PC-3 (cell line): Measurements from ENCODE around the gene PRUNE2. TPM values are rescaled to one million over a fixed set of nuclear protein-coding genes. Genes with fewer than 3 reads are reported as not detected.

Experiments
- ATAC-seq: fragments of 200-7000 bp; cut with Tn5 transposase; 2 replicates; pipeline ENCODE4 v1.9.1; 2020; ENCODE audit warnings: mild to moderate bottlenecking, moderate library complexity
- BruUV-seq: library from RNA; stranded (reverse); fragments of 400-500 nt; replicated peaks from 2 replicates; lab custom pipeline; 2021; lab: Mats Ljungman, UMichigan
- CTCF ChIA-PET: fragments of 300-600 bp; sonication (Branson Sonifier 250); formaldehyde crosslinking; loops from one replicate; lab custom pipeline; 2022; ENCODE audit warnings: antibody characterized with exemption; lab: Charles Lee
- POLR2A ChIA-PET: fragments of 300-600 bp; sonication (Branson Sonifier 250); formaldehyde crosslinking; loops from one replicate; lab custom pipeline; 2022; ENCODE audit warnings: antibody characterized with exemption; ENCODE audit not compliant: unreplicated experiment; lab: Charles Lee
- DNase-seq: peaks from one replicate; pipeline ENCODE4 v3.0.0-alpha.2; 2015
- H2AFZ ChIP-seq: fragments of 300-600 bp; sonication (generic); 2 replicates; pipeline ENCODE4 v1.6.0; 2016; ENCODE audit warnings: antibody characterized with exemption, low read length
- H3F3A ChIP-seq: fragments of 300-600 bp; sonication (generic); one replicate; pipeline ENCODE4 v1.6.0; 2017; ENCODE audit warnings: antibody characterized with exemption, low read length, control low read depth, mild to moderate bottlenecking; ENCODE audit not compliant: unreplicated experiment
- H3K27ac ChIP-seq: fragments of 300-600 bp; sonication (generic); 2 replicates; pipeline ENCODE4 v1.5.1; 2016; ENCODE audit warnings: mild to moderate bottlenecking, low read length
- H3K27me3 ChIP-seq: fragments of 300-600 bp; sonication (generic); 2 replicates; pipeline ENCODE4 v1.6.1; 2016; ENCODE audit warnings: low read length, mixed read lengths
- H3K36me3 ChIP-seq: fragments of 300-600 bp; sonication (generic); 2 replicates; pipeline ENCODE4 v1.6.1; 2016; ENCODE audit warnings: low read depth, mixed run types, low read length, mixed read lengths
- H3K4me1 ChIP-seq: fragments of 300-600 bp; sonication (generic); 2 replicates; pipeline ENCODE4 v1.5.1; 2016; ENCODE audit warnings: low read length; ENCODE audit not compliant: insufficient read depth
- H3K4me2 ChIP-seq: fragments of 300-600 bp; sonication (generic); 2 replicates; pipeline ENCODE4 v1.6.0; 2016; ENCODE audit warnings: low read length
- H3K4me3 ChIP-seq: fragments of 300-600 bp; sonication (generic); 2 replicates; pipeline ENCODE4 v1.5.1; 2016; ENCODE audit warnings: mild to moderate bottlenecking, low read length, mixed read lengths
- H3K79me2 ChIP-seq: fragments of 300-600 bp; sonication (generic); 2 replicates; pipeline ENCODE4 v1.6.1; 2017; ENCODE audit warnings: low read length, mixed read lengths
- H3K9ac ChIP-seq: fragments of 300-600 bp; sonication (generic); 2 replicates; pipeline ENCODE4 v1.6.0; 2016; ENCODE audit warnings: mild to moderate bottlenecking, low read length
- H3K9me2 ChIP-seq: fragments of 300-600 bp; sonication (generic); replicated peaks from 2 replicates; pipeline ENCODE4 v1.6.1; 2016; ENCODE audit warnings: mixed run types, low read length, mixed read lengths
- H3K9me3 ChIP-seq: fragments of 300-600 bp; sonication (generic); 2 replicates; pipeline ENCODE4 v1.6.1; 2016; ENCODE audit warnings: low read length, mixed read lengths
- H4K20me1 ChIP-seq: fragments of 300-600 bp; sonication (generic); 2 replicates; pipeline ENCODE4 v1.6.1; 2016; ENCODE audit warnings: low read length, mixed read lengths
- EZH2 ChIP-seq: fragments of 300-600 bp; sonication (generic); IDR thresholded peaks from one replicate; pipeline ENCODE4 v1.6.1; 2017; ENCODE audit warnings: antibody characterized with exemption, mild to moderate bottlenecking, low read length; ENCODE audit not compliant: unreplicated experiment
- EZH2phosphoT487 ChIP-seq: fragments of 300-600 bp; sonication (generic); IDR thresholded peaks from 2 replicates; pipeline ENCODE4 v1.6.1; 2018; ENCODE audit warnings: mild to moderate bottlenecking, antibody characterized with exemption, low read length, borderline replicate concordance
- intact Hi-C: fragments of 100-400 bp; cut with micrococcal nuclease; formaldehyde crosslinking; loops from 2 replicates; pipeline ENCODE4 v1.9.0; 2023
- total RNA-seq: library from RNA; depleted of rRNA; stranded (reverse); fragments of >200 nt; gene quantifications from 2 replicates; pipeline ENCODE4 v1.2.3, GENCODE V29; 2014
- TF ChIP-seq, protein P1 (sequence below): fragments of 300-600 bp; sonication (generic); conservative IDR thresholded peaks from 2 replicates; pipeline ENCODE4 v1.5.1; 2017; ENCODE audit warnings: antibody characterized with exemption, low read depth, mild to moderate bottlenecking, low read length

The PRUNE2 gene
- total RNA-seq, 1 experiment from 2014 or later, result not detected

DNA sequence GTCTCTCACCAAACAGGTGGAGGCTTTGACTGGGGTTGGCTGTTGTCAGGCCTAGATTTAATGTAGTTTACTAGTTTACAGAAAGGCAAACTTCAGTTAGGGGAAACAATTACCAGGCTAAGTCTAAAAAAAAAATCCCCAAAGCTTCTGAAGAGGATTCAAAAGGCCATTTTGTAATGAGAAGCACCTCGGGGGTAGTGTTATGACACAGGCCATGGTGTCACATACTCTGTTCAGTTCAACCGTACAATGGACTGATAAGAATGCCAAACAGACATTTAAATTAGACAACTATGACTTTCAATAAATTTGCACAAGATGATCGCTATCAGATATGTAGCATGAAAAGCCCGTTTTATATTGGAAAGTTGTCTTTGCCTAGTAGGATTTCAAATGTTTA is 261.7 kb downstream of the PRUNE2 start:
- POLR2A ChIA-PET, result no interaction called here

DNA sequence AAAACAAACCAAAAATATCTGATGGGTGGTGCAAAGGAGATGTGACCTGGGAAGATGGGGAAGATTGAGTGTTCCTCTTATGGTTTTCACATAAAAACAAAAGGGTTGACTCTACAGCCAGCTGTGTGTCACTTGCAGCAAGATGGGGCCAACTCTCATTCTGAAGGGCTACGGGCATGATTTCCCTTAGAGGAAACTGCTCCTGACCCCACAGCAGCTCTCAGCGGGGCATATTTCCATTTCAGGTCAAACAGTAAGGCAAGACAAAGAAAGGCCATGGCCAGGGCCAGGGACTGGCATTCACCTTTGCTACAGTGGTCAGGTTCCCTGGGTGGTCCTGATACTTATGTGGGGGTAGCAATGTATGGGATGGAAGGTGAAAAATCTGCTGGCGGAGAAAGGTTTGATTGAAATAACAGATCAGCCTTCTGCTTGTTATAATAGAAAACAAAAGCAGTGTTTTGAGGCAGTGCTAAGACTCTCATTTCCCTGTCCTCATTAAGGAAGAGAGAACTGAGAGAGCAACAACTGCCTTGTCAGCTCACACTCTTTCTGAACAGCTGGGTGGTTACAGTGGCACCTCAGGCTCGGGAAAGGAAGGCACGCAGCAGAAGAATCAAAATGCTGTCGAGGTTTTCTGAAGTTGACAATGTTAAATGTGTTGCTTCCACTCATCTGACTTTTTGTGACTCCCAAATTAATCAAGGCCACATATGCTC is 262.4 kb downstream of the PRUNE2 start:
- intact Hi-C loops, result no loop called here
- no peaks in the 10 kb centered on the region for H3K36me3 ChIP-seq
- ChIA-PET CTCF (no interaction called here), POLR2A (no interaction called here)
- no peaks in the 10 kb centered on the region for H3K79me2 ChIP-seq
- H4K20me1 ChIP-seq, result no peaks in the 10 kb centered on the region
- no peak overlapping the region for H3K4me2 ChIP-seq
- ATAC-seq, result no peak
- H3K9ac ChIP-seq, result no peak overlapping the region
- H3F3A ChIP-seq, result no peaks in the 10 kb centered on the region
- no peak overlapping the region for H2AFZ ChIP-seq
- peaks cover 34% of the 10 kb centered on the region; the same call in 1 of the 2 replicates for H3K27me3 ChIP-seq
- no peaks in the 10 kb centered on the region for H3K4me1 ChIP-seq
- BruUV-seq, result no TSS peak
- H3K27ac ChIP-seq, result no peak overlapping the region
- H3K9me2 ChIP-seq, result no peaks in the 10 kb centered on the region
- H3K4me3 ChIP-seq, result no peak overlapping the region
- DNase-seq, result no peak
- TF ChIP-seq, protein P1, sequence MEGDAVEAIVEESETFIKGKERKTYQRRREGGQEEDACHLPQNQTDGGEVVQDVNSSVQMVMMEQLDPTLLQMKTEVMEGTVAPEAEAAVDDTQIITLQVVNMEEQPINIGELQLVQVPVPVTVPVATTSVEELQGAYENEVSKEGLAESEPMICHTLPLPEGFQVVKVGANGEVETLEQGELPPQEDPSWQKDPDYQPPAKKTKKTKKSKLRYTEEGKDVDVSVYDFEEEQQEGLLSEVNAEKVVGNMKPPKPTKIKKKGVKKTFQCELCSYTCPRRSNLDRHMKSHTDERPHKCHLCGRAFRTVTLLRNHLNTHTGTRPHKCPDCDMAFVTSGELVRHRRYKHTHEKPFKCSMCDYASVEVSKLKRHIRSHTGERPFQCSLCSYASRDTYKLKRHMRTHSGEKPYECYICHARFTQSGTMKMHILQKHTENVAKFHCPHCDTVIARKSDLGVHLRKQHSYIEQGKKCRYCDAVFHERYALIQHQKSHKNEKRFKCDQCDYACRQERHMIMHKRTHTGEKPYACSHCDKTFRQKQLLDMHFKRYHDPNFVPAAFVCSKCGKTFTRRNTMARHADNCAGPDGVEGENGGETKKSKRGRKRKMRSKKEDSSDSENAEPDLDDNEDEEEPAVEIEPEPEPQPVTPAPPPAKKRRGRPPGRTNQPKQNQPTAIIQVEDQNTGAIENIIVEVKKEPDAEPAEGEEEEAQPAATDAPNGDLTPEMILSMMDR, result no peak
- TF ChIP-seq EZH2phosphoT487 (no peak), EZH2 (no peak)
- H3K9me3 ChIP-seq, result no peaks in the 10 kb centered on the region

More for the DNA sequence above, 261.7 kb downstream of the PRUNE2 start:
- no peaks in the 10 kb centered on the region for H3F3A ChIP-seq
- no peak overlapping the region for H2AFZ ChIP-seq
- peaks cover 34% of the 10 kb centered on the region; the same call in 1 of the 2 replicates for H3K27me3 ChIP-seq
- ATAC-seq, result no peak
- no peak overlapping the region for H3K9ac ChIP-seq
- H4K20me1 ChIP-seq, result no peaks in the 10 kb centered on the region
- H3K79me2 ChIP-seq, result no peaks in the 10 kb centered on the region
- H3K9me2 ChIP-seq, result no peaks in the 10 kb centered on the region
- H3K4me2 ChIP-seq, result no peak overlapping the region
- H3K9me3 ChIP-seq, result no peaks in the 10 kb centered on the region
- no peaks in the 10 kb centered on the region for H3K4me1 ChIP-seq
- DNase-seq, result no peak
- no peaks in the 10 kb centered on the region for H3K36me3 ChIP-seq
- CTCF ChIA-PET, result no interaction called here
- intact Hi-C loops, result no loop called here
- H3K4me3 ChIP-seq, result no peak overlapping the region
- no TSS peak for BruUV-seq
- TF ChIP-seq, protein P1, result no peak
- TF ChIP-seq EZH2phosphoT487 (no peak), EZH2 (no peak)
- H3K27ac ChIP-seq, result no peak overlapping the region

DNA sequence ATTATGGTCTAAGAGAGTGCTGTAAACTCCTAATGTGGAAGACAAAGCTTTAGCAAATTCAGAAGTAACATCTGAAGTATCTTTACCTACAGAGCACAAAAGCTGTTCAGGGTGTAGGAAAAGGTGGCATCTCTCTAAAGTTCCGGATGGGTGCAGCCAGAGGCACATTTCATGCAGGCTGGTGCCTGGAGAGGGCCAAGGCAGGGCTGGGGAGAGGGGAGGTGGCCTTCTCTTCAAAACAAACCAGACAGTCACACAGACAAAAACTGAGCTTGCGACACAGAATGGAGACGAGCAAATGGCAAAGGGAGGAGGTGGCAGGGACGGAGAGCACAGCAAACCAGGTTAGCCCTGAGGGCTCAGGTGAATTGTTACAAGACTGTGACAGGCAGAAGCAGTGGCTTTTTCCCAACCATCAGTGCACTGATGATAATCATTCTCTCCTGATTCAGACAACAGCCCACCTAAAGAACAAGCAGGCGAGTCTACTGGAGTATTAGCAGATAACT is 263.2 kb downstream of the PRUNE2 start:
- DNase-seq, result no peak
- no peak overlapping the region for H2AFZ ChIP-seq
- H3K9ac ChIP-seq, result no peak overlapping the region
- no peaks in the 10 kb centered on the region for H3K4me1 ChIP-seq
- no peak overlapping the region for H3K4me3 ChIP-seq
- CTCF ChIA-PET, result no interaction called here
- H3K9me3 ChIP-seq, result no peaks in the 10 kb centered on the region
- no peaks in the 10 kb centered on the region for H3F3A ChIP-seq
- TF ChIP-seq, protein P1, result no peak
- TF ChIP-seq EZH2phosphoT487, result no peak
- TF ChIP-seq EZH2, result no peak
- BruUV-seq, result no TSS peak
- H3K9me2 ChIP-seq, result no peaks in the 10 kb centered on the region
- intact Hi-C loops, result no loop called here
- no peak overlapping the region for H3K27ac ChIP-seq
- no peaks in the 10 kb centered on the region for H3K79me2 ChIP-seq
- no peaks in the 10 kb centered on the region for H3K36me3 ChIP-seq
- no peak overlapping the region for H3K4me2 ChIP-seq
- no peaks in the 10 kb centered on the region for H4K20me1 ChIP-seq
- POLR2A ChIA-PET, result no interaction called here
- peaks cover 34% of the 10 kb centered on the region; the same call in 1 of the 2 replicates for H3K27me3 ChIP-seq
- no peak for ATAC-seq
